GM21786 (cell line): ENCODE data around the gene DYNC2LI1.

ENCODE experiments used
- ATAC-seq: cut with Tn5 transposase; IDR thresholded peaks from one replicate; pipeline ENCODE4 v1.9.1; 2021; ENCODE audit not compliant: unreplicated experiment

Gene DYNC2LI1

GRCh38 chr2:43812006-43812405, 38.2 kb downstream of the DYNC2LI1 start:
- ATAC-seq = no peak

GRCh38 chr2:43812947-43813346, 39.1 kb downstream of the DYNC2LI1 start:
- no peak for ATAC-seq

- no peak for ATAC-seq
Observed at GRCh38 chr2:43814711-43815110, 40.9 kb downstream of the DYNC2LI1 start.

- ATAC-seq = no peak
Observed at GRCh38 chr2:43818761-43819160, 44.9 kb downstream of the DYNC2LI1 start.

- no peak for ATAC-seq
Observed at GRCh38 chr2:43819491-43820163, 45.8 kb downstream of the DYNC2LI1 start.

- no peak for ATAC-seq
Observed at GRCh38 chr2:43822839-43823238, 49.0 kb downstream of the DYNC2LI1 start.

GRCh38 chr2:43823751-43824150, 49.9 kb downstream of the DYNC2LI1 start:
- no peak for ATAC-seq

- ATAC-seq = no peak
Observed at GRCh38 chr2:43824512-43824911, 50.7 kb downstream of the DYNC2LI1 start.

- ATAC-seq = no peak
Observed at GRCh38 chr2:43824951-43825493, 51.2 kb downstream of the DYNC2LI1 start.

- ATAC-seq = no peak
Observed at GRCh38 chr2:43825841-43826240, 52.0 kb downstream of the DYNC2LI1 start.

GRCh38 chr2:43826305-43827250, 52.7 kb downstream of the DYNC2LI1 start:
- no peak for ATAC-seq

- no peak for ATAC-seq
Observed at GRCh38 chr2:43831543-43832294, 57.9 kb downstream of the DYNC2LI1 start.

- ATAC-seq = no peak
Observed at GRCh38 chr2:43832457-43832856, 58.6 kb downstream of the DYNC2LI1 start.

- no peak for ATAC-seq
Observed at GRCh38 chr2:43837033-43837432, 63.2 kb downstream of the DYNC2LI1 start.

GRCh38 chr2:43837831-43838559, 64.2 kb downstream of the DYNC2LI1 start:
- no peak for ATAC-seq

GRCh38 chr2:43838560-43839267, 64.9 kb downstream of the DYNC2LI1 start, which contains the start of the genes ABCG5 and ABCG8:
Gene ABCG5, minus strand, starts transcription at chr2:43838839. Its CDS starts 160 bp downstream, at chr2:43838679.
Gene ABCG8, plus strand, starts transcription at chr2:43838971. Its CDS starts 83 bp downstream, at chr2:43839054.
- ATAC-seq = no peak

GRCh38 chr2:43839776-43840564, 66.1 kb downstream of the DYNC2LI1 start:
- ATAC-seq = no peak

- no peak for ATAC-seq
Observed at GRCh38 chr2:43840965-43841364, 67.1 kb downstream of the DYNC2LI1 start.
